WTC11 (cell line): Measurements from ENCODE around the gene RTN4RL1. TPM values are rescaled to one million over a fixed set of nuclear protein-coding genes. Genes with fewer than 3 reads are reported as not detected.

Experiments
- ETV6 ChIP-seq: sonication (generic); formaldehyde crosslinking; IDR thresholded peaks from 2 replicates; pipeline ENCODE4 v1.8.1; 2022; ENCODE audit warnings: mild to moderate bottlenecking, missing genetic modification reagents
- FOXK1 ChIP-seq: sonication (generic); formaldehyde crosslinking; IDR thresholded peaks from 2 replicates; pipeline ENCODE4 v1.8.0; 2022; ENCODE audit warnings: mild to moderate bottlenecking, moderate library complexity, missing genetic modification reagents
- FOXP4 ChIP-seq: sonication (generic); formaldehyde crosslinking; IDR thresholded peaks from 2 replicates; pipeline ENCODE4 v1.8.0; 2022; ENCODE audit warnings: mild to moderate bottlenecking, missing genetic modification reagents
- GRHL2 ChIP-seq: fragments of 250-450 bp; sonication (Bioruptor Pico); IDR thresholded peaks from 2 replicates; pipeline ENCODE4 v1.8.0; 2022; ENCODE audit warnings: mild to moderate bottlenecking, moderate library complexity; ENCODE audit not compliant: insufficient replicate concordance, severe bottlenecking
- IRF2 ChIP-seq: sonication (generic); formaldehyde crosslinking; IDR thresholded peaks from 2 replicates; pipeline ENCODE4 v1.8.0; 2022; ENCODE audit warnings: low read depth, missing genetic modification reagents, borderline replicate concordance
- SOX15 ChIP-seq: fragments of 250-450 bp; sonication (Bioruptor Pico); IDR thresholded peaks from 2 replicates; pipeline ENCODE4 v1.9.0; 2021; ENCODE audit warnings: mild to moderate bottlenecking
- USF1 ChIP-seq: sonication (generic); formaldehyde crosslinking; IDR thresholded peaks from 2 replicates; pipeline ENCODE4 v1.8.0; 2022; ENCODE audit warnings: mild to moderate bottlenecking, missing genetic modification reagents
- ZBTB21 ChIP-seq: sonication (generic); formaldehyde crosslinking; IDR thresholded peaks from 2 replicates; pipeline ENCODE4 v1.8.1; 2023; ENCODE audit warnings: mild to moderate bottlenecking, missing genetic modification reagents, borderline replicate concordance
- ZNF281 ChIP-seq: sonication (generic); formaldehyde crosslinking; IDR thresholded peaks from 2 replicates; pipeline ENCODE4 v1.8.0; 2023; ENCODE audit warnings: mild to moderate bottlenecking, missing genetic modification reagents
- total RNA-seq: library from RNA; stranded (reverse); gene quantifications from 3 replicates; pipeline ENCODE4 v1.2.3, GENCODE V29; 2021
- TF ChIP-seq, protein P1 (sequence below): fragments of 250-450 bp; sonication (Bioruptor Pico); IDR thresholded peaks from 2 replicates; pipeline ENCODE4 v1.9.0; 2021; ENCODE audit warnings: mild to moderate bottlenecking
- TF ChIP-seq, protein P2 (sequence below): sonication (generic); formaldehyde crosslinking; IDR thresholded peaks from 2 replicates; pipeline ENCODE4 v1.8.0; 2023; ENCODE audit warnings: missing genetic modification reagents, mild to moderate bottlenecking, borderline replicate concordance
- TF ChIP-seq, protein P3 (sequence below): fragments of 250-450 bp; sonication (Bioruptor Pico); IDR thresholded peaks from 2 replicates; pipeline ENCODE4 v1.9.0; 2021; ENCODE audit warnings: moderate library complexity, mild to moderate bottlenecking, inconsistent platforms, borderline replicate concordance
- TF ChIP-seq, protein P4 (sequence below): sonication (generic); formaldehyde crosslinking; IDR thresholded peaks from 2 replicates; pipeline ENCODE4 v1.8.1; 2023; ENCODE audit warnings: mild to moderate bottlenecking, missing genetic modification reagents, moderate library complexity

The RTN4RL1 gene
- total RNA-seq, 1 experiment from 2014 or later, result 0.72 TPM

DNA sequence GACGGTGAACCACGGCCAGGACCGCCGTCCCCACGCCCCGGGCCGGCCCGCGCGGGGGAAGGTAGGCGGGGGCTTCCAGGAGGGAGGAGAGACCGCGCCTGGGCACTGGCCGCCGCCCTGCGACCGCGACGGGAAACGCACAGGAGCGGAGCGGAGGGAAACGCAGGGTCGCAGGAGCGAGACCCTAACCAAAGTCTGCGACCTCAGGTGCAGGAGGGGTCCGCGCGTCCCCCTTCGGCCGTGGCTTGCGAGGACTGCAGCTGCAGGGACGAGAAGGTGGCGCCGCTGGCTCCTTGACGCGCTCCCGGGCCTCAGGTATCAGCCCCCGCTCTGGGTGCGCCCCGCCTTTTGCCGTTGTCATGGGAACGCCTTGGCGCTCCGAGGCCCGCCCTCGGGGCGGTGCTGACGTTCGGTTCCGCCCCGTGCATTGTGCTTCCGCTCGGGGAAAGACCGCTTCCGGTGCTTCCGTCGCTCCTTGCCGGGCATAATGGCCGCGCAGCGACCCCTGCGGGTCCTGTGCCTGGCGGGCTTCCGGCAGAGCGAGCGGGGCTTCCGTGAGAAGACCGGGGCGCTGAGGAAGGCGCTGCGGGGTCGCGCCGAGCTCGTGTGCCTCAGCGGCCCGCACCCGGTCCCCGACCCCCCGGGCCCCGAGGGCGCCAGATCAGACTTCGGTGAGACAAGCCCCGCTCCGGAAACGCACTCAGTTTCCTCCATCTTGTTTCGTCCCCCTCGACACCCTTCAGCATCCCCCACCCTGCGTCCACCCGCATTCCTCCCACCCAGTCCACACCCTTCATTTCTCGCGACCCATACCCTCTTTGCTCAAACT is 16.6 kb upstream of the RTN4RL1 start, which contains the start of gene OVCA2 (continued):
- peak; percentile 61; the same call in 1 of the 2 replicates for TF ChIP-seq ZNF281
- TF ChIP-seq, protein P1, sequence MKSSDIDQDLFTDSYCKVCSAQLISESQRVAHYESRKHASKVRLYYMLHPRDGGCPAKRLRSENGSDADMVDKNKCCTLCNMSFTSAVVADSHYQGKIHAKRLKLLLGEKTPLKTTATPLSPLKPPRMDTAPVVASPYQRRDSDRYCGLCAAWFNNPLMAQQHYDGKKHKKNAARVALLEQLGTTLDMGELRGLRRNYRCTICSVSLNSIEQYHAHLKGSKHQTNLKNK (CRISPR knock-in tag), result 0 out of 2 replicates have a peak, but pooled peaks have one; percentile 20
- TF ChIP-seq ZBTB21 (CRISPR knock-in tag), result peak; percentile 57; the same call in 1 of the 2 replicates
- TF ChIP-seq, protein P2, sequence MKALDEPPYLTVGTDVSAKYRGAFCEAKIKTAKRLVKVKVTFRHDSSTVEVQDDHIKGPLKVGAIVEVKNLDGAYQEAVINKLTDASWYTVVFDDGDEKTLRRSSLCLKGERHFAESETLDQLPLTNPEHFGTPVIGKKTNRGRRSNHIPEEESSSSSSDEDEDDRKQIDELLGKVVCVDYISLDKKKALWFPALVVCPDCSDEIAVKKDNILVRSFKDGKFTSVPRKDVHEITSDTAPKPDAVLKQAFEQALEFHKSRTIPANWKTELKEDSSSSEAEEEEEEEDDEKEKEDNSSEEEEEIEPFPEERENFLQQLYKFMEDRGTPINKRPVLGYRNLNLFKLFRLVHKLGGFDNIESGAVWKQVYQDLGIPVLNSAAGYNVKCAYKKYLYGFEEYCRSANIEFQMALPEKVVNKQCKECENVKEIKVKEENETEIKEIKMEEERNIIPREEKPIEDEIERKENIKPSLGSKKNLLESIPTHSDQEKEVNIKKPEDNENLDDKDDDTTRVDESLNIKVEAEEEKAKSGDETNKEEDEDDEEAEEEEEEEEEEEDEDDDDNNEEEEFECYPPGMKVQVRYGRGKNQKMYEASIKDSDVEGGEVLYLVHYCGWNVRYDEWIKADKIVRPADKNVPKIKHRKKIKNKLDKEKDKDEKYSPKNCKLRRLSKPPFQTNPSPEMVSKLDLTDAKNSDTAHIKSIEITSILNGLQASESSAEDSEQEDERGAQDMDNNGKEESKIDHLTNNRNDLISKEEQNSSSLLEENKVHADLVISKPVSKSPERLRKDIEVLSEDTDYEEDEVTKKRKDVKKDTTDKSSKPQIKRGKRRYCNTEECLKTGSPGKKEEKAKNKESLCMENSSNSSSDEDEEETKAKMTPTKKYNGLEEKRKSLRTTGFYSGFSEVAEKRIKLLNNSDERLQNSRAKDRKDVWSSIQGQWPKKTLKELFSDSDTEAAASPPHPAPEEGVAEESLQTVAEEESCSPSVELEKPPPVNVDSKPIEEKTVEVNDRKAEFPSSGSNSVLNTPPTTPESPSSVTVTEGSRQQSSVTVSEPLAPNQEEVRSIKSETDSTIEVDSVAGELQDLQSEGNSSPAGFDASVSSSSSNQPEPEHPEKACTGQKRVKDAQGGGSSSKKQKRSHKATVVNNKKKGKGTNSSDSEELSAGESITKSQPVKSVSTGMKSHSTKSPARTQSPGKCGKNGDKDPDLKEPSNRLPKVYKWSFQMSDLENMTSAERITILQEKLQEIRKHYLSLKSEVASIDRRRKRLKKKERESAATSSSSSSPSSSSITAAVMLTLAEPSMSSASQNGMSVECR (CRISPR knock-in tag), result peak; percentile 86; the same call in 1 of the 2 replicates
- TF ChIP-seq, protein P3, sequence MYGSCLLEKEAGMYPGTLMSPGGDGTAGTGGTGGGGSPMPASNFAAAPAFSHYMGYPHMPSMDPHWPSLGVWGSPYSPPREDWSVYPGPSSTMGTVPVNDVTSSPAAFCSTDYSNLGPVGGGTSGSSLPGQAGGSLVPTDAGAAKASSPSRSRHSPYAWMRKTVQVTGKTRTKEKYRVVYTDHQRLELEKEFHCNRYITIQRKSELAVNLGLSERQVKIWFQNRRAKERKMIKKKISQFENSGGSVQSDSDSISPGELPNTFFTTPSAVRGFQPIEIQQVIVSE, result no peak
- TF ChIP-seq ETV6, result 0 out of 2 replicates have a peak, but pooled peaks have one; percentile 39
- no peak for TF ChIP-seq IRF2 (CRISPR knock-in tag)
- TF ChIP-seq FOXK1 (CRISPR knock-in tag), result peak; percentile 67; the same call in 1 of the 2 replicates
- TF ChIP-seq, protein P4, sequence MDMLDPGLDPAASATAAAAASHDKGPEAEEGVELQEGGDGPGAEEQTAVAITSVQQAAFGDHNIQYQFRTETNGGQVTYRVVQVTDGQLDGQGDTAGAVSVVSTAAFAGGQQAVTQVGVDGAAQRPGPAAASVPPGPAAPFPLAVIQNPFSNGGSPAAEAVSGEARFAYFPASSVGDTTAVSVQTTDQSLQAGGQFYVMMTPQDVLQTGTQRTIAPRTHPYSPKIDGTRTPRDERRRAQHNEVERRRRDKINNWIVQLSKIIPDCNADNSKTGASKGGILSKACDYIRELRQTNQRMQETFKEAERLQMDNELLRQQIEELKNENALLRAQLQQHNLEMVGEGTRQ, result no peak
- TF ChIP-seq SOX15 (CRISPR knock-in tag), result no peak
- TF ChIP-seq USF1 (CRISPR knock-in tag), result 0 out of 2 replicates have a peak, but pooled peaks have one; percentile 18
- no peak for TF ChIP-seq GRHL2 (CRISPR knock-in tag)
- TF ChIP-seq FOXP4, result peak; percentile 78; the same call in 1 of the 2 replicates
- TF ChIP-seq, all 79 proteins: peak for 17
